DND-41 (cell line): Measurements from ENCODE around the gene CCR2.

Experiments
- ATAC-seq: fragments of 200-7000 bp; cut with Tn5 transposase; 3 replicates; pipeline ENCODE4 v1.9.1; 2021; ENCODE audit warnings: low read depth; ENCODE audit not compliant: insufficient read depth
- DNase-seq: peaks from one replicate; pipeline ENCODE4 v3.0.0-alpha.2; 2020
- H2AFZ ChIP-seq: 2 replicates; pipeline ENCODE4 v1.6.0; 2012; ENCODE audit warnings: low read depth, low read length
- H3K27ac ChIP-seq: 2 replicates; pipeline ENCODE4 v1.5.1; 2012; ENCODE audit warnings: low read length, inconsistent platforms
- H3K27me3 ChIP-seq: fragments of 200-600 bp; sonication (generic); 2 replicates; pipeline ENCODE4 v1.6.0; 2012; ENCODE audit warnings: low read length, mild to moderate bottlenecking, inconsistent platforms; ENCODE audit not compliant: insufficient read depth, poor library complexity
- H3K36me3 ChIP-seq: 2 replicates; pipeline ENCODE4 v1.5.1; 2012; ENCODE audit warnings: low read length, inconsistent platforms; ENCODE audit not compliant: insufficient read depth
- H3K4me1 ChIP-seq: 2 replicates; pipeline ENCODE4 v1.5.1; 2012; ENCODE audit warnings: mild to moderate bottlenecking, low read length; ENCODE audit not compliant: insufficient read depth
- H3K4me2 ChIP-seq: 2 replicates; pipeline ENCODE4 v1.6.0; 2012; ENCODE audit warnings: mild to moderate bottlenecking, moderate library complexity, low read length, inconsistent platforms; ENCODE audit not compliant: insufficient read depth
- H3K4me3 ChIP-seq, 2 experiments: fragments of 200-600 bp in 1 of 2; shearing (Covaris generic) in 1 of 2; 2 replicates each; pipeline ENCODE4 v1.5.1; 2012 to 2016; ENCODE audit warnings: inconsistent platforms in 2 of 2, low read length in 2 of 2, mild to moderate bottlenecking in 2 of 2, low read depth in 1 of 2, moderate library complexity in 1 of 2
- H3K79me2 ChIP-seq: 2 replicates; pipeline ENCODE4 v1.6.0; 2012; ENCODE audit warnings: low read length, inconsistent platforms; ENCODE audit not compliant: insufficient read depth
- H3K9ac ChIP-seq: 2 replicates; pipeline ENCODE4 v1.6.0; 2012; ENCODE audit warnings: low read depth, mild to moderate bottlenecking, inconsistent platforms, low read length, moderate library complexity
- H3K9me3 ChIP-seq: 2 replicates; pipeline ENCODE4 v1.5.1; 2012; ENCODE audit warnings: low read length, moderate library complexity, mild to moderate bottlenecking, inconsistent platforms; ENCODE audit not compliant: insufficient read depth, severe bottlenecking
- H4K20me1 ChIP-seq: 2 replicates; pipeline ENCODE4 v1.6.0; 2012; ENCODE audit warnings: low read length; ENCODE audit not compliant: insufficient read depth
- CTCF ChIP-seq: IDR thresholded peaks from 2 replicates; pipeline ENCODE4 v1.5.1; 2012; ENCODE audit warnings: borderline replicate concordance, low read length, moderate library complexity, mild to moderate bottlenecking; ENCODE audit not compliant: poor library complexity, severe bottlenecking; ENCODE audit errors: extremely low read depth
- EZH2 ChIP-seq: IDR thresholded peaks from 3 replicates; pipeline ENCODE4 v1.6.1; 2012; ENCODE audit warnings: borderline replicate concordance, low read depth, mild to moderate bottlenecking, moderate library complexity, low read length, inconsistent platforms; ENCODE audit not compliant: severe bottlenecking

CCR2 gene

DNA sequence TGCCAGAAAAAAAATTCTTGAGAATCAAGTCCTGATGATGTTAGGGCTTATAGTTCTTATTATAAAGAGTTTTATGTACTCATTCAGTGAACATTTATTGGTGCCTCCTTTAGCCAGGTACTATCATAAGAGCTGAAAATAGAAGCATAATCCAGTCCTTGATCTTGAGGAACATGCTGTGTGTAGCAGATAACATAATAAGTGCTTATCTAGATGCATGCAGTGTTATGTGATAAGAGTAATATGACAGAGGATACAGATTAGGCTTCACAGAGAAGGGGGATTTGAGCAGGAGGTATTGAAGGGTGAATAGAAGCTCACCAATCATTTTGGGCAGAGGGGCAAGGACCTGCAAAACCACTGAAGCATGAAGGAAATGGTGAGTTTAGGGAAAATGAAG lies 1.1 kb downstream of the CCR2 start:
- Histone ChIP-seq H3K9ac (no peak overlapping the region), H3K27me3 (no peaks in the 10 kb centered on the region), H3K9me3 (no peaks in the 10 kb centered on the region), H3K79me2 (no peaks in the 10 kb centered on the region), H4K20me1 (no peaks in the 10 kb centered on the region), H3K4me1 (peaks cover 39% of the 10 kb centered on the region), H3K27ac (no peak overlapping the region), H3K4me2 (no peak overlapping the region), H3K4me3 (no peak overlapping the region), H3K36me3 (no peaks in the 10 kb centered on the region), H2AFZ (no peak overlapping the region)
- no peak for TF ChIP-seq CTCF
- TF ChIP-seq EZH2, result no peak
- DNase-seq (no peak), ATAC-seq (no peak)

DNA sequence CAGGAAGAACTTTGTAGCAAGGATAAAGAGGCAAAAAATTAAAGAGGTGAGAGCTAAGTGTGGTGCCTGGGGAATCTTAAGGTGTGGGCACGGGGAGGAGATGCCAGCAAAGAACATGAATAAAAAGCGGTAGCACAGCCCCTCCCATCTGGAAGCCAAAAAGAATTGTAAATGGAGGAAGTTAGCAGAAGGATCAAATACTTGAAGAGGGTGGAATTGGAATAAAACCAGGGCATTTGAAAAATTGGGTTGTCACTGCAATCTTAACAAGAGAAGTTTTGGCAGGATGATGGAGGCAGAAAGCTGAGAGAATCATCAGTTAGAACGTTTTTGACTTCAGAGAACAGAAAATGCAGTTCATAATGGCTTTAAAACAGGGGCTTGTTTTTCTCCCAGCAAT lies 2.4 kb downstream of the CCR2 start:
- no peak for ATAC-seq
- TF ChIP-seq CTCF, result no peak
- TF ChIP-seq EZH2, result no peak
- H3K4me2 ChIP-seq, result no peak overlapping the region
- H3K9ac ChIP-seq, result no peak overlapping the region
- H3K27ac ChIP-seq, result no peak overlapping the region
- no peaks in the 10 kb centered on the region for H4K20me1 ChIP-seq
- DNase-seq, result no peak
- H3K27me3 ChIP-seq, result no peaks in the 10 kb centered on the region
- H3K4me1 ChIP-seq, result peaks cover 31% of the 10 kb centered on the region
- H3K4me3 ChIP-seq, result no peak overlapping the region
- no peaks in the 10 kb centered on the region for H3K36me3 ChIP-seq
- no peaks in the 10 kb centered on the region for H3K9me3 ChIP-seq
- H3K79me2 ChIP-seq, result no peaks in the 10 kb centered on the region
- H2AFZ ChIP-seq, result no peak overlapping the region

GRCh38 chr3:46356909-46357308 lies 3.0 kb downstream of the CCR2 start:
- no peak overlapping the region for H2AFZ ChIP-seq
- H3K79me2 ChIP-seq, result no peaks in the 10 kb centered on the region
- no peaks in the 10 kb centered on the region for H4K20me1 ChIP-seq
- no peaks in the 10 kb centered on the region for H3K9me3 ChIP-seq
- no peak overlapping the region for H3K4me2 ChIP-seq
- H3K9ac ChIP-seq, result no peak overlapping the region
- peaks cover 26% of the 10 kb centered on the region for H3K4me1 ChIP-seq
- H3K36me3 ChIP-seq, result no peaks in the 10 kb centered on the region
- DNase-seq, result no peak
- no peak for TF ChIP-seq EZH2
- no peak for TF ChIP-seq CTCF
- ATAC-seq, result no peak
- H3K27ac ChIP-seq, result no peak overlapping the region
- H3K27me3 ChIP-seq, result no peaks in the 10 kb centered on the region
- H3K4me3 ChIP-seq, result no peak overlapping the region

DNA sequence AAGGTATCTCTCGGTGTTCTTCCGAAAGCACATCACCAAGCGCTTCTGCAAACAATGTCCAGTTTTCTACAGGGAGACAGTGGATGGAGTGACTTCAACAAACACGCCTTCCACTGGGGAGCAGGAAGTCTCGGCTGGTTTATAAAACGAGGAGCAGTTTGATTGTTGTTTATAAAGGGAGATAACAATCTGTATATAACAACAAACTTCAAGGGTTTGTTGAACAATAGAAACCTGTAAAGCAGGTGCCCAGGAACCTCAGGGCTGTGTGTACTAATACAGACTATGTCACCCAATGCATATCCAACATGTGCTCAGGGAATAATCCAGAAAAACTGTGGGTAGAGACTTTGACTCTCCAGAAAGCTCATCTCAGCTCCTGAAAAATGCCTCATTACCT lies 4.6 kb downstream of the CCR2 start:
- Histone ChIP-seq H3K9me3 (no peaks in the 10 kb centered on the region), H3K79me2 (no peaks in the 10 kb centered on the region), H3K4me3 (no peak overlapping the region), H3K4me1 (peaks cover 19% of the 10 kb centered on the region), H4K20me1 (no peaks in the 10 kb centered on the region), H3K36me3 (no peaks in the 10 kb centered on the region), H3K27me3 (no peaks in the 10 kb centered on the region), H3K9ac (no peak overlapping the region), H2AFZ (no peak overlapping the region), H3K4me2 (no peak overlapping the region), H3K27ac (no peak overlapping the region)
- TF ChIP-seq CTCF (no peak), EZH2 (no peak)
- ATAC-seq, result no peak
- no peak for DNase-seq
